Measurements from ENCODE around the gene TASOR2. TPM values are rescaled to one million over a fixed set of nuclear protein-coding genes. Genes with fewer than 3 reads are reported as not detected.

TASOR2 gene
- total and polyA plus RNA-seq, 10 donors: 9.5 to 87.9 (median 65.3) TPM

DNA sequence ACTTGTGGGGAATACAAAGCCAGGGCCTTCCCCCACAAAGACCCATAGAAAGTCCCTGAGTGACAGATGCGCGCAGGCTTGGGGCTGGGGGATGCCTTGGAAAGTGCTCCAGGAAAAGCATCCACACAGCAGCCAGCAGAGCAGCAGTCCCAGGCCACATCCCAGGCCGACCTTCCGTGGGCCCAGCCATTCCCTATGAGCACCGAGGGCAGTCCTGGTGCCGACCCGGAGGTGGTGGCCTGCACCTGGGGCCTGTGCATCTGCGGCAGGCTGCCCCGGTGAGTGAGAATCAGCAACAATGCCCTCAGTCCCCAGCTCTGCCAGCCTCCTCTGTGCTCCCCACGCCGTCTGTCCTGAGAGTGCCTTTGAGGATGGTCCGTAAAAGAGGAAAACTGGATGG lies 44.6 kb upstream of the TASOR2 start:
- Histone ChIP-seq H3K27me3 (replicated peaks in 1 of 7) (no peaks in the 10 kb centered on the region), H3K4me1 (peaks cover 0 to 20% (median 8%) of the 10 kb centered on the region in 6 donors), H3K36me3 (peaks cover 0 to 60% (median 29%) of the 10 kb centered on the region in 6 donors), H3K4me3 (no peak overlapping the region), H3K9me3 (no peaks in the 10 kb centered on the region), H3K27ac (no peak overlapping the region)
- WGBS, 5 donors: 88 to 100% (median 94%) methylated on average over 3 to 12 of the region's 12 CpGs
- intact Hi-C loops (cut with DNase I; ENCODE audit: low total_unique reads): no loop called here
- DNase-seq: no peak
- TF ChIP-seq POLR2AphosphoS5 (IDR thresholded peaks at IDR 0.05): peak in 1 of 3 donors; percentile 32
- TF ChIP-seq POLR2A (IDR thresholded peaks at IDR 0.05): no peak

DNA sequence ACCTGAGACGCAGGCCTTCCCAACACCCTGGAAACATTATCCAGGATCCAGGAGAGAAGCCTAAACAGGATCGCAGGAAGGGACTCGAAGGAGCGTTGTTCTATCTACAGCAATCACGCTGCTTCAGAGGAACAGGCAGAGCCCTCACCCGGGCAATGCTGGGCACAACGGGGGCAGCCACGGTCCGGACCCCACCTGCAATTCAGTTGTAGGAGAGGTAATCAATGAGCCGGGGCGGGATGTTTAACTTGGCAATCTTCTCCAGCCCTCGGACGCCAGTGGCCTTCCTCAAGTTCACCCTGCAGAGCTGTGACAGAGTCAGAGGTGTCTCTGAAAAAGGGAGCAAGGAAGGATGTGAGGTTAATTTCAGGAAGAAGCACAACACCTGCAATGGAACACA lies 44.1 kb upstream of the TASOR2 start:
- Histone ChIP-seq H3K27ac (no peak overlapping the region), H3K4me3 (no peak overlapping the region), H3K4me1 (peaks cover 0 to 25% (median 12%) of the 10 kb centered on the region in 6 donors), H3K27me3 (replicated peaks in 1 of 7) (no peaks in the 10 kb centered on the region), H3K9me3 (no peaks in the 10 kb centered on the region), H3K36me3 (peaks cover 0 to 60% (median 29%) of the 10 kb centered on the region in 6 donors)
- intact Hi-C loops (cut with DNase I; ENCODE audit: low total_unique reads): no loop called here
- no peak for DNase-seq
- WGBS, 5 donors: 93 to 97% (median 95%) methylated on average over 13 of the region's 13 CpGs
- no peak for TF ChIP-seq POLR2AphosphoS5 (IDR thresholded peaks at IDR 0.05)
- TF ChIP-seq, protein P1, sequence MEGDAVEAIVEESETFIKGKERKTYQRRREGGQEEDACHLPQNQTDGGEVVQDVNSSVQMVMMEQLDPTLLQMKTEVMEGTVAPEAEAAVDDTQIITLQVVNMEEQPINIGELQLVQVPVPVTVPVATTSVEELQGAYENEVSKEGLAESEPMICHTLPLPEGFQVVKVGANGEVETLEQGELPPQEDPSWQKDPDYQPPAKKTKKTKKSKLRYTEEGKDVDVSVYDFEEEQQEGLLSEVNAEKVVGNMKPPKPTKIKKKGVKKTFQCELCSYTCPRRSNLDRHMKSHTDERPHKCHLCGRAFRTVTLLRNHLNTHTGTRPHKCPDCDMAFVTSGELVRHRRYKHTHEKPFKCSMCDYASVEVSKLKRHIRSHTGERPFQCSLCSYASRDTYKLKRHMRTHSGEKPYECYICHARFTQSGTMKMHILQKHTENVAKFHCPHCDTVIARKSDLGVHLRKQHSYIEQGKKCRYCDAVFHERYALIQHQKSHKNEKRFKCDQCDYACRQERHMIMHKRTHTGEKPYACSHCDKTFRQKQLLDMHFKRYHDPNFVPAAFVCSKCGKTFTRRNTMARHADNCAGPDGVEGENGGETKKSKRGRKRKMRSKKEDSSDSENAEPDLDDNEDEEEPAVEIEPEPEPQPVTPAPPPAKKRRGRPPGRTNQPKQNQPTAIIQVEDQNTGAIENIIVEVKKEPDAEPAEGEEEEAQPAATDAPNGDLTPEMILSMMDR (IDR thresholded peaks at IDR 0.05 in 8 of 11, conservative IDR thresholded peaks at IDR 0.05 in 3 of 11): no peak
- TF ChIP-seq POLR2A (IDR thresholded peaks at IDR 0.05): no peak

DNA sequence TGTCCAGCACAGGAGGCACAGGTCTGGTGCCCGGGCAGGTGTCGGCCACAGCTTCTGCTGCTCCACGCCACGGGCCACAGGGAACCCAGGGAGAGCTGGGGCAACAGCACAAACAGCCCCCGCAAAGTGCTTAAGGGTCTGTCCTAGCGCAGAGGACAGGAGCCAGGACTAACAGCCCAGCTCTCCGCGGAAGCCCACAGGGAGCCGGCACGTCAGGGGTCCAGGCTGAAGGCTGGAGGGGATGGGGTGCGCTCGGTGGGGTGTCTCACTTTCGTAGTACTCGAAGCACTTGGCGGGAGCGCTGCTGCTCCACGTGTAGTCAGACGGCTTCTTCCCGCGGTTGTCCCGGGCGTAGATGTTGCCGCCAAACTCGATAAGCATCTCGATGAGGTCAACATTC lies 43.1 kb upstream of the TASOR2 start:
- Histone ChIP-seq H3K4me3 (no peak overlapping the region), H3K27ac (no peak overlapping the region), H3K9me3 (no peaks in the 10 kb centered on the region), H3K36me3 (peaks cover 0 to 60% (median 29%) of the 10 kb centered on the region in 6 donors), H3K4me1 (peaks cover 3 to 35% (median 22%) of the 10 kb centered on the region in 6 donors), H3K27me3 (replicated peaks in 1 of 7) (no peaks in the 10 kb centered on the region)
- 91 to 98% (median 95%) methylated on average over 19 to 25 of the region's 25 CpGs for WGBS, 5 donors
- intact Hi-C loops (cut with DNase I; ENCODE audit: low total_unique reads): no loop called here
- DNase-seq: peak; percentile 66
- TF ChIP-seq POLR2A (IDR thresholded peaks at IDR 0.05) (no peak), POLR2AphosphoS5 (IDR thresholded peaks at IDR 0.05) (peak in 1 of 3 donors; percentile 11)
- TF ChIP-seq, protein P1 (IDR thresholded peaks at IDR 0.05 in 8 of 11, conservative IDR thresholded peaks at IDR 0.05 in 3 of 11): no peak

DNA sequence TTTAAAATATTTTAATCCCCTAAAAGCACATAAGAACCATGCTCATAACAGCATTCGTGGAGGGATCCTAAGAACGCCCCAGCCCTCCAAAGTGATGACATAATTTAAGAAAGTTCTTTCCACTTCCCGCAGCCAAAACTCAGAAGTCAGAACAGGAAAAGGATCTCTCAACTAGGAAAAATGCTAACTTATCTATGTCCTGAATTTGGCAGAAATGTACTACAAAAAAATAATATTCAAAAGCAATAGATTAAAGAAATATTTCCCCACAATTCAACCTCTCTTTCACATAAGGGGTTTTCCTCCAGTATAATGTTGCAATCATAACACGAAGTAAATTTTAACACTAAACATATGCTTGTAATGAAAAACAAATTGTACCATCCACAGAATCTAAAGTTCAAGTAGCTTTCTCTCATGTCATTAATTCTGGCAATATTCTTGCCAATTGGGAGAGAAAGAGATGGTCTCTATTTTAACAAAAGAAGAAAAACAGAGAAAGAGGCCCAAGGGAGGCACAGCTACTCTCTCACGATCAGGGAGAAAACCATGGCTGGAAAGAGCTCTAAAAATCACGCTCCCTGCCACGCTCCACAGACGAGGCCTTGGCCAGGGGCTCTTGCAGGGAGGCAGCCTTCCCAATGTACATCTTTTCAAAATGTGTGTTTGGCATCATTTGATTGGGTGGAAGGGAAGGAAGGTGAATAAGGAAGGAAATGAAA lies 41.1 kb upstream of the TASOR2 start:
- Histone ChIP-seq H3K36me3 (peaks cover 0 to 70% (median 28%) of the 10 kb centered on the region in 6 donors), H3K4me3 (no peak overlapping the region), H3K27me3 (replicated peaks in 1 of 7) (no peaks in the 10 kb centered on the region), H3K27ac (peak overlapping the region in 6 of 8 donors; percentile 38 to 69 (median 60)), H3K4me1 (peaks cover 3 to 42% (median 25%) of the 10 kb centered on the region in 6 donors), H3K9me3 (no peaks in the 10 kb centered on the region)
- DNase-seq: peak; percentile 4
- intact Hi-C loops (cut with DNase I; ENCODE audit: low total_unique reads): no loop called here
- 58 to 78% (median 70%) methylated on average over 8 of the region's 8 CpGs for WGBS, 5 donors
- TF ChIP-seq, protein P1 (IDR thresholded peaks at IDR 0.05 in 8 of 11, conservative IDR thresholded peaks at IDR 0.05 in 3 of 11): no peak
- no peak for TF ChIP-seq POLR2A (IDR thresholded peaks at IDR 0.05)
- no peak for TF ChIP-seq POLR2AphosphoS5 (IDR thresholded peaks at IDR 0.05)

Measured in spleen (tissue), 11 donors.